HepG2 (cell line): ENCODE results near the gene ACTR1B. TPM values are rescaled to one million over a fixed set of nuclear protein-coding genes. Genes with fewer than 3 reads are reported as not detected.
"Not testable (repeated sequence)": the region's sequence is repeated elsewhere in the genome, so short reads cannot be mapped to it uniquely, and the experiment has no call there.

Experiments
- ATAC-seq: fragments of 200-7000 bp; cut with Tn5 transposase; 3 replicates; pipeline ENCODE4 v1.9.1; 2020; ENCODE audit warnings: mild to moderate bottlenecking, moderate library complexity
- BruUV-seq: library from RNA; stranded (reverse); fragments of 400-500 nt; replicated peaks from 2 replicates; lab custom pipeline; 2021; lab: Mats Ljungman, UMichigan
- CTCF ChIA-PET: fragments of 300-600 bp; formaldehyde crosslinking; extraction: SDS; loops from one replicate; lab custom pipeline; 2021; ENCODE audit warnings: low total read pairs, inconsistent platforms, low intra/inter-chr PET ratio; lab: Yijun Ruan, JAX
- POLR2A ChIA-PET: fragments of 350-600 bp; sonication (Branson Sonifier 250); formaldehyde crosslinking; loops from one replicate; lab custom pipeline; 2020; ENCODE audit warnings: antibody characterized with exemption, inconsistent platforms; lab: Yijun Ruan, JAX
- DNase-seq: peaks from one replicate; pipeline ENCODE4 v3.0.0-alpha.2; 2015; ENCODE audit warnings: low spot score
- FAIRE-seq: peaks from 3 replicates; lab custom pipeline; 2011; peaks lifted over from hg19 to GRCh38; lab: Jason Lieb, UNC
- H2AFZ ChIP-seq: one replicate; pipeline ENCODE4 v1.6.1; 2011; ENCODE audit warnings: low read length, inconsistent platforms
- H3K27ac ChIP-seq: fragments of 300-600 bp; 3 replicates; pipeline ENCODE4 v1.8.0; 2011; ENCODE audit warnings: mixed run types, mild to moderate bottlenecking, mixed read lengths, low read length, inconsistent platforms; ENCODE audit not compliant: insufficient read depth; ENCODE audit errors: extremely low read length
- H3K27me3 ChIP-seq, 2 experiments: fragments of 200-600 bp in 1 of 2; 2 replicates in 1 of 2; 3 replicates in 1 of 2; pipeline versions ENCODE4 v1.6.0 to v1.8.0; 2011; ENCODE audit warnings: low read length in 2 of 2, mild to moderate bottlenecking in 2 of 2, moderate library complexity in 2 of 2, inconsistent platforms in 1 of 2; ENCODE audit not compliant: insufficient read depth in 2 of 2, control insufficient read depth in 1 of 2
- H3K36me3 ChIP-seq, 2 experiments: fragments of 200-600 bp in 1 of 2; replicated peaks in 1 of 2; 2 replicates in 1 of 2; 3 replicates in 1 of 2; pipeline versions ENCODE4 v1.5.1 to v1.8.0; 2011; ENCODE audit warnings: low read length in 2 of 2, inconsistent platforms in 1 of 2; ENCODE audit not compliant: insufficient read depth in 2 of 2, control insufficient read depth in 1 of 2
- H3K4me1 ChIP-seq: 2 replicates; pipeline ENCODE4 v1.5.1; 2012; ENCODE audit warnings: low read length, inconsistent platforms; ENCODE audit not compliant: insufficient read depth
- H3K4me2 ChIP-seq: 2 replicates; pipeline ENCODE4 v1.6.0; 2011; ENCODE audit warnings: low read depth, low read length, inconsistent platforms
- H3K4me3 ChIP-seq, 3 experiments: fragments of 200-600 bp in 1 of 3; sonication (generic), shearing (Covaris generic) in 1 of 3; replicated peaks in 1 of 3; 2 replicates each; pipeline ENCODE4 v1.5.1; 2011 to 2016; ENCODE audit warnings: low read length in 3 of 3, inconsistent platforms in 2 of 3, low read depth in 2 of 3, mild to moderate bottlenecking in 2 of 3, control low read depth in 1 of 3, mixed read lengths in 1 of 3; ENCODE audit not compliant: insufficient read depth in 1 of 3
- H3K79me2 ChIP-seq: one replicate; pipeline ENCODE4 v1.6.1; 2011; ENCODE audit warnings: low read length, inconsistent platforms; ENCODE audit not compliant: insufficient read depth
- H3K9ac ChIP-seq: 2 replicates; pipeline ENCODE4 v1.6.0; 2011; ENCODE audit warnings: mild to moderate bottlenecking, low read depth, low read length, inconsistent platforms; ENCODE audit not compliant: insufficient read depth
- H3K9me3 ChIP-seq: 2 replicates; pipeline ENCODE4 v1.5.1; 2012; ENCODE audit warnings: mild to moderate bottlenecking, low read length
- H4K20me1 ChIP-seq: 2 replicates; pipeline ENCODE4 v1.6.0; 2011; ENCODE audit warnings: inconsistent platforms, mild to moderate bottlenecking, low read length, moderate library complexity; ENCODE audit not compliant: insufficient read depth
- ATF1 ChIP-seq: IDR thresholded peaks from 2 replicates; pipeline ENCODE4 v1.6.1; 2016; ENCODE audit warnings: mild to moderate bottlenecking, control low read depth
- HNRNPL ChIP-seq: fragments of 200-400 bp; formaldehyde crosslinking; IDR thresholded peaks from 2 replicates; pipeline ENCODE4 v1.6.1; 2017; ENCODE audit warnings: mild to moderate bottlenecking, low read depth, low read length
- MAFF ChIP-seq: IDR thresholded peaks from 2 replicates; pipeline ENCODE4 v1.6.1; 2011; ENCODE audit warnings: low read depth, low read length, improper control_type of control experiment
- MAFK ChIP-seq, 2 experiments: IDR thresholded peaks in 1 of 2; conservative IDR thresholded peaks in 1 of 2; 2 replicates each; pipeline ENCODE4 v1.6.1; 2011; ENCODE audit warnings: improper control_type of control experiment in 2 of 2, low read length in 2 of 2
- NFE2L2 ChIP-seq: fragments of 150-350 bp; IDR thresholded peaks from 2 replicates; pipeline ENCODE4 v1.6.1; 2014; ENCODE audit warnings: low read length
- ZBTB20 ChIP-seq: sonication (generic); formaldehyde crosslinking; IDR thresholded peaks from 2 replicates; pipeline ENCODE4 v1.8.1; 2023; ENCODE audit warnings: missing genetic modification reagents, low read depth, mild to moderate bottlenecking, borderline replicate concordance
- ZNF20 ChIP-seq: sonication (generic); formaldehyde crosslinking; IDR thresholded peaks from 2 replicates; pipeline ENCODE4 v1.4.0; 2020; ENCODE audit warnings: mild to moderate bottlenecking, moderate library complexity, missing genetic modification reagents
- WGBS: methylation state at CpG from one replicate; pipeline ENCODE4 v1.1.6; 2017; ENCODE audit warnings: low lambda C conversion rate; 5-methylcytosine and 5-hydroxymethylcytosine counted together
- in situ Hi-C: cut with HindIII; loops from 2 replicates; pipeline ENCODE4 v1.10.0; 2017; ENCODE audit warnings: low pct_unique_long_range_greater_than_20kb; ENCODE audit not compliant: extremely low pct_ligation_motif_present
- intact Hi-C: fragments of 100-400 bp; cut with micrococcal nuclease; formaldehyde crosslinking; loops from one replicate; pipeline ENCODE4 v1.10.0; 2022; ENCODE audit not compliant: unreplicated experiment
- polyA plus RNA-seq, 8 experiments: library from polyadenylated mRNA; depleted of rRNA in 3 of 8; stranded (reverse) in 7 of 8; unstranded in 1 of 8; fragments of >200 nt; fragmentation: Illumina TruSeq in 4 of 8; extraction: Trizol in 4 of 8; gene quantifications; 2 replicates each; pipeline versions ENCODE4 v1.2.1 to v1.2.3, GENCODE V29; 2011 to 2016; ENCODE audit warnings: low read depth in 4 of 8, missing spikeins in 1 of 8, mixed read lengths in 1 of 8; ENCODE audit not compliant: insufficient read depth in 1 of 8
- total RNA-seq, 5 experiments: library from RNA; depleted of rRNA; stranded (reverse); fragments of >200 nt; fragmentation: Illumina TruSeq; extraction: Trizol; gene quantifications; 2 replicates each; pipeline ENCODE4 v1.2.3, GENCODE V29; 2016; ENCODE audit warnings: low read depth in 1 of 5
- TF ChIP-seq, protein P1 (sequence below): sonication (generic); formaldehyde crosslinking; IDR thresholded peaks from 2 replicates; pipeline ENCODE4 v1.5.0; 2020; ENCODE audit warnings: mild to moderate bottlenecking, missing genetic modification reagents
- TF ChIP-seq, protein P2 (sequence below): sonication (generic); formaldehyde crosslinking; IDR thresholded peaks from 2 replicates; pipeline ENCODE4 v1.5.0; 2020; ENCODE audit warnings: mild to moderate bottlenecking, low read depth, missing genetic modification reagents, borderline replicate concordance
- TF ChIP-seq, protein P3 (sequence below): IDR thresholded peaks from 2 replicates; pipeline ENCODE4 v1.6.1; 2012; ENCODE audit warnings: inconsistent platforms
- TF ChIP-seq, protein P4 (sequence below): sonication (generic); formaldehyde crosslinking; IDR thresholded peaks from 2 replicates; pipeline ENCODE4 v1.5.1; 2020; ENCODE audit warnings: missing genetic modification reagents, mild to moderate bottlenecking, borderline replicate concordance
- TF ChIP-seq, protein P5 (sequence below): sonication (generic); formaldehyde crosslinking; IDR thresholded peaks from 2 replicates; pipeline ENCODE4 v1.8.0; 2022; ENCODE audit warnings: mild to moderate bottlenecking, missing genetic modification reagents, borderline replicate concordance

ACTR1B gene
- total and polyA plus RNA-seq, 2 of the 13 experiments (the other 11 are each of a cell fraction or from before 2014, with no cell fraction given): 61.7 to 76.7 TPM

DNA sequence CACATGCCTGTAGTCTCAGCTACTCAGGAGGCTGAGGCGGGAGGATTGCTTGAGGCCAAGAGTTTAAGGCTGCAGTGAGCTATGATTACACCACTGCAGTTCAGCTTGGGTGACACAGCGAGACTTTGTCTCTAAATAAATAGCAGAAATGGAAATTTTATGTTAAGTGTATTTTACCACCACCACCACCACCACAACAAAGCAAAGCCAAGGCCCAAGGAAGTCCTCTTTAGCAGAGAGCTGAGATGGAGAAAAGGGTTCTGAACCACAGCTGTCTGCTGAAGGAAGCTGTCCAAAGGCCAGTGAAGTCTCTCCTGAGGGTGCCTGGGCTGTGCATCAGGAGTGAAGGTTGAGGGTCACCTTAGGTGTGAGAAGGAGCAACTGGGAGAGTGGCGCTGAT is 23.4 kb upstream of the ACTR1B start:
- H3K9me3 ChIP-seq, BruUV-seq, H3K36me3 ChIP-seq, H3K9ac ChIP-seq, H3K79me2 ChIP-seq, H3K4me3 ChIP-seq, in situ Hi-C loops, H3K4me1 ChIP-seq, DNase-seq, intact Hi-C loops, FAIRE-seq, H4K20me1 ChIP-seq, H2AFZ ChIP-seq, POLR2A ChIA-PET, H3K27ac ChIP-seq, H3K4me2 ChIP-seq, H3K27me3 ChIP-seq, ATAC-seq, CTCF ChIA-PET: not testable (repeated sequence)
- WGBS: 74% methylated on average over 2 of the region's 3 CpGs
- TF ChIP-seq, protein P1, sequence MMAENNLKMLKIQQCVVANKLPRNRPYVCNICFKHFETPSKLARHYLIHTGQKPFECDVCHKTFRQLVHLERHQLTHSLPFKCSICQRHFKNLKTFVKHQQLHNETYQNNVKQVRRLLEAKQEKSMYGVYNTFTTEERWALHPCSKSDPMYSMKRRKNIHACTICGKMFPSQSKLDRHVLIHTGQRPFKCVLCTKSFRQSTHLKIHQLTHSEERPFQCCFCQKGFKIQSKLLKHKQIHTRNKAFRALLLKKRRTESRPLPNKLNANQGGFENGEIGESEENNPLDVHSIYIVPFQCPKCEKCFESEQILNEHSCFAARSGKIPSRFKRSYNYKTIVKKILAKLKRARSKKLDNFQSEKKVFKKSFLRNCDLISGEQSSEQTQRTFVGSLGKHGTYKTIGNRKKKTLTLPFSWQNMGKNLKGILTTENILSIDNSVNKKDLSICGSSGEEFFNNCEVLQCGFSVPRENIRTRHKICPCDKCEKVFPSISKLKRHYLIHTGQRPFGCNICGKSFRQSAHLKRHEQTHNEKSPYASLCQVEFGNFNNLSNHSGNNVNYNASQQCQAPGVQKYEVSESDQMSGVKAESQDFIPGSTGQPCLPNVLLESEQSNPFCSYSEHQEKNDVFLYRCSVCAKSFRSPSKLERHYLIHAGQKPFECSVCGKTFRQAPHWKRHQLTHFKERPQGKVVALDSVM: 0 out of 2 replicates have a peak, but pooled peaks have one; percentile 13

DNA sequence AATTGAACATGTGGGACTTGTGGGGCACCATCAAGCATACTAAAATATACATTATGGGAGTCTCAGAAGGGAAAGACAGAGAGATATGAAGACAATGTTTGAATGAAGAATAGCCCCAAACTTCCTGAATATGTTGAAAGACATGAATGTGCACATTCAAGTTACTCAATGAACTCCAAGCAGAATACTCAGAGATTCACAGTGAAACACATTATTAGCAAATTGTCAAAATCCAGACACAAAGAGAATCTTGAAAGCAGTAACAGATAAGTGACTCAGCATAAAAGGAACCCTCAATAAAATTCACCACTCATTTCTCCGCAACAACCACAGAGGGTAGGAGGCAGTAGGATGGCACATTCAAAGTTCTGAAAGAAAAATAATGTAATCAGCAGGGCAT is 14.5 kb upstream of the ACTR1B start:
- CTCF ChIA-PET: no interaction called here
- WGBS: 78% methylated on average over 1 of the region's 1 CpG
- DNase-seq: no peak
- no peak overlapping the region for H3K4me2 ChIP-seq
- H4K20me1 ChIP-seq: no peaks in the 10 kb centered on the region
- no peak for ATAC-seq
- no peak for FAIRE-seq
- H3K4me1 ChIP-seq: no peaks in the 10 kb centered on the region
- no peak overlapping the region for H3K4me3 ChIP-seq
- POLR2A ChIA-PET: no interaction called here
- H3K9me3 ChIP-seq: no peaks in the 10 kb centered on the region
- no TSS peak for BruUV-seq
- no peak overlapping the region for H3K9ac ChIP-seq
- in situ Hi-C loops: no loop called here
- intact Hi-C loops: no loop called here
- no peaks in the 10 kb centered on the region for H3K27me3 ChIP-seq
- H2AFZ ChIP-seq: no peak overlapping the region
- H3K36me3 ChIP-seq: no peaks in the 10 kb centered on the region
- no peaks in the 10 kb centered on the region for H3K79me2 ChIP-seq
- no peak overlapping the region for H3K27ac ChIP-seq
- TF ChIP-seq, protein P2, sequence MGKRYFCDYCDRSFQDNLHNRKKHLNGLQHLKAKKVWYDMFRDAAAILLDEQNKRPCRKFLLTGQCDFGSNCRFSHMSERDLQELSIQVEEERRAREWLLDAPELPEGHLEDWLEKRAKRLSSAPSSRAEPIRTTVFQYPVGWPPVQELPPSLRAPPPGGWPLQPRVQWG (CRISPR knock-in tag): no peak
- TF ChIP-seq, protein P3, sequence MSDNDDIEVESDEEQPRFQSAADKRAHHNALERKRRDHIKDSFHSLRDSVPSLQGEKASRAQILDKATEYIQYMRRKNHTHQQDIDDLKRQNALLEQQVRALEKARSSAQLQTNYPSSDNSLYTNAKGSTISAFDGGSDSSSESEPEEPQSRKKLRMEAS: no peak
- TF ChIP-seq, protein P4, sequence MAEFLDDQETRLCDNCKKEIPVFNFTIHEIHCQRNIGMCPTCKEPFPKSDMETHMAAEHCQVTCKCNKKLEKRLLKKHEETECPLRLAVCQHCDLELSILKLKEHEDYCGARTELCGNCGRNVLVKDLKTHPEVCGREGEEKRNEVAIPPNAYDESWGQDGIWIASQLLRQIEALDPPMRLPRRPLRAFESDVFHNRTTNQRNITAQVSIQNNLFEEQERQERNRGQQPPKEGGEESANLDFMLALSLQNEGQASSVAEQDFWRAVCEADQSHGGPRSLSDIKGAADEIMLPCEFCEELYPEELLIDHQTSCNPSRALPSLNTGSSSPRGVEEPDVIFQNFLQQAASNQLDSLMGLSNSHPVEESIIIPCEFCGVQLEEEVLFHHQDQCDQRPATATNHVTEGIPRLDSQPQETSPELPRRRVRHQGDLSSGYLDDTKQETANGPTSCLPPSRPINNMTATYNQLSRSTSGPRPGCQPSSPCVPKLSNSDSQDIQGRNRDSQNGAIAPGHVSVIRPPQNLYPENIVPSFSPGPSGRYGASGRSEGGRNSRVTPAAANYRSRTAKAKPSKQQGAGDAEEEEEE (CRISPR knock-in tag): no peak
- TF ChIP-seq, protein P5, sequence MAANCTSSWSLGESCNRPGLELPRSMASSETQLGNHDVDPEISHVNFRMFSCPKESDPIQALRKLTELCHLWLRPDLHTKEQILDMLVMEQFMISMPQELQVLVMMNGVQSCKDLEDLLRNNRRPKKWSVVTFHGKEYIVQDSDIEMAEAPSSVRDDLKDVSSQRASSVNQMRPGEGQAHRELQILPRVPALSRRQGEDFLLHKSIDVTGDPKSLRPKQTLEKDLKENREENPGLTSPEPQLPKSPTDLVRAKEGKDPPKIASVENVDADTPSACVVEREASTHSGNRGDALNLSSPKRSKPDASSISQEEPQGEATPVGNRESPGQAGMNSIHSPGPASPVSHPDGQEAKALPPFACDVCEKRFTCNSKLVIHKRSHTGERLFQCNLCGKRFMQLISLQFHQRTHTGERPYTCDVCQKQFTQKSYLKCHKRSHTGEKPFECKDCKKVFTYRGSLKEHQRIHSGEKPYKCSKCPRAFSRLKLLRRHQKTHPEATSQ (CRISPR knock-in tag): no peak
- no peak for TF ChIP-seq HNRNPL
- peak; percentile 50; the same call in 1 of the 2 replicates for TF ChIP-seq MAFF
- no peak for TF ChIP-seq ZNF20 (CRISPR knock-in tag)
- peak; percentile 87 for TF ChIP-seq NFE2L2
- no peak for TF ChIP-seq ATF1 (CRISPR knock-in tag)
- peak; percentile 63 to 78; a peak in 3 of 4 replicates for TF ChIP-seq MAFK (conservative IDR thresholded peaks at IDR 0.05 in 1 of 2, IDR thresholded peaks at IDR 0.05 in 1 of 2; ENCODE audit: low read length in 2 of 2)
- TF ChIP-seq ZBTB20 (CRISPR knock-in tag): no peak
